ENCODE measurements around the gene CEP41.

Gene CEP41

GRCh38 chr7:130440527-130441365, at the start of gene CEP41:
Gene CEP41 (minus strand): TSS chr7:130441016. CDS start chr7:130440966, 50 bp downstream.
- in situ Hi-C loops (cut with MboI; ENCODE audit: low sequenced_read_pairs): no loop called here

GRCh38 chr7:130490311-130490791, 49.5 kb upstream of the CEP41 start:
- in situ Hi-C loops (cut with MboI; ENCODE audit: low sequenced_read_pairs): no loop called here

- in situ Hi-C loops (cut with MboI; ENCODE audit: low sequenced_read_pairs): no loop called here
These were observed 48.5 kb upstream of the CEP41 start for GRCh38 chr7:130489140-130489983.

GRCh38 chr7:130488392-130489139, 47.8 kb upstream of the CEP41 start:
- in situ Hi-C loops (cut with MboI; ENCODE audit: low sequenced_read_pairs): no loop called here

GRCh38 chr7:130486954-130487436, 46.2 kb upstream of the CEP41 start:
- in situ Hi-C loops (cut with MboI; ENCODE audit: low sequenced_read_pairs): no loop called here

GRCh38 chr7:130486114-130486953, 45.5 kb upstream of the CEP41 start:
- in situ Hi-C loops (cut with MboI; ENCODE audit: low sequenced_read_pairs): no loop called here

GRCh38 chr7:130485734-130486113, 44.9 kb upstream of the CEP41 start:
- in situ Hi-C loops (cut with MboI; ENCODE audit: low sequenced_read_pairs): no loop called here

GRCh38 chr7:130483031-130483430, 42.2 kb upstream of the CEP41 start:
- in situ Hi-C loops (cut with MboI; ENCODE audit: low sequenced_read_pairs): no loop called here

GRCh38 chr7:130481898-130482297, 41.1 kb upstream of the CEP41 start:
- in situ Hi-C loops (cut with MboI; ENCODE audit: low sequenced_read_pairs): no loop called here

- in situ Hi-C loops (cut with MboI; ENCODE audit: low sequenced_read_pairs): no loop called here
These were observed 39.0 kb upstream of the CEP41 start for GRCh38 chr7:130479716-130480400.

GRCh38 chr7:130478991-130479390, 38.2 kb upstream of the CEP41 start:
- in situ Hi-C loops (cut with MboI; ENCODE audit: low sequenced_read_pairs): no loop called here

- in situ Hi-C loops (cut with MboI; ENCODE audit: low sequenced_read_pairs): no loop called here
These were observed 35.7 kb upstream of the CEP41 start for GRCh38 chr7:130476297-130477150.

GRCh38 chr7:130475776-130476175, 35.0 kb upstream of the CEP41 start:
- in situ Hi-C loops (cut with MboI; ENCODE audit: low sequenced_read_pairs): no loop called here

- in situ Hi-C loops (cut with MboI; ENCODE audit: low sequenced_read_pairs): no loop called here
These were observed 33.1 kb upstream of the CEP41 start for GRCh38 chr7:130473876-130474275.

- in situ Hi-C loops (cut with MboI; ENCODE audit: low sequenced_read_pairs): no loop called here
These were observed 32.5 kb upstream of the CEP41 start for GRCh38 chr7:130473289-130473688.

- in situ Hi-C loops (cut with MboI; ENCODE audit: low sequenced_read_pairs): no loop called here
These were observed 31.2 kb upstream of the CEP41 start for GRCh38 chr7:130471974-130472373.

GRCh38 chr7:130468612-130469011, 27.8 kb upstream of the CEP41 start:
- in situ Hi-C loops (cut with MboI; ENCODE audit: low sequenced_read_pairs): no loop called here
